Epithelial cell of esophagus (primary cell): ENCODE measurements around the gene TDRD1.

Source experiments
- DNase-seq: peaks from one replicate; pipeline ENCODE4 v3.0.0; 2010; ENCODE audit warnings: low read depth
- H3K4me3 ChIP-seq: 2 replicates; pipeline ENCODE4 v1.5.1; 2011; ENCODE audit warnings: mild to moderate bottlenecking, low read length, control low read depth
- CTCF ChIP-seq: IDR thresholded peaks from 2 replicates; pipeline ENCODE4 v1.5.1; 2011; ENCODE audit warnings: low read depth, mild to moderate bottlenecking, low read length, control low read depth, inconsistent platforms; ENCODE audit not compliant: insufficient read depth; ENCODE audit errors: missing control alignments

TDRD1 gene

GRCh38 chr10:114242235-114242634 lies 63.1 kb downstream of the TDRD1 start:
- DNase-seq, result no peak
- H3K4me3 ChIP-seq, result no peak overlapping the region
- no peak for TF ChIP-seq CTCF

GRCh38 chr10:114243661-114244060 lies 64.5 kb downstream of the TDRD1 start:
- DNase-seq, result no peak
- H3K4me3 ChIP-seq, result no peak overlapping the region
- no peak for TF ChIP-seq CTCF

GRCh38 chr10:114244126-114244525 lies 65.0 kb downstream of the TDRD1 start:
- DNase-seq, result no peak
- no peak overlapping the region for H3K4me3 ChIP-seq
- no peak for TF ChIP-seq CTCF

- TF ChIP-seq CTCF, result no peak
- peak overlapping the region; percentile 35 for H3K4me3 ChIP-seq
- DNase-seq, result peak; percentile 98
Observed at GRCh38 chr10:114245121-114245791, 66.1 kb downstream of the TDRD1 start.

- DNase-seq, result peak; percentile 91
- no peak overlapping the region for H3K4me3 ChIP-seq
- TF ChIP-seq CTCF, result no peak
Observed at GRCh38 chr10:114246679-114247305, 67.6 kb downstream of the TDRD1 start.

GRCh38 chr10:114250236-114250635 lies 71.1 kb downstream of the TDRD1 start:
- H3K4me3 ChIP-seq, result no peak overlapping the region
- DNase-seq, result no peak
- TF ChIP-seq CTCF, result no peak

GRCh38 chr10:114250716-114251115 lies 71.6 kb downstream of the TDRD1 start:
- DNase-seq, result no peak
- H3K4me3 ChIP-seq, result no peak overlapping the region
- no peak for TF ChIP-seq CTCF
